HG02678 (cell line): ENCODE measurements around the gene WNT16.
A peak's percentile ranks its signal among the peaks of the same experiment; 100 is the strongest.

Source experiments
- ATAC-seq: cut with Tn5 transposase; IDR thresholded peaks from one replicate; pipeline ENCODE4 v1.9.1; 2021; ENCODE audit warnings: mild to moderate bottlenecking, moderate library complexity; ENCODE audit not compliant: unreplicated experiment

Gene WNT16

DNA sequence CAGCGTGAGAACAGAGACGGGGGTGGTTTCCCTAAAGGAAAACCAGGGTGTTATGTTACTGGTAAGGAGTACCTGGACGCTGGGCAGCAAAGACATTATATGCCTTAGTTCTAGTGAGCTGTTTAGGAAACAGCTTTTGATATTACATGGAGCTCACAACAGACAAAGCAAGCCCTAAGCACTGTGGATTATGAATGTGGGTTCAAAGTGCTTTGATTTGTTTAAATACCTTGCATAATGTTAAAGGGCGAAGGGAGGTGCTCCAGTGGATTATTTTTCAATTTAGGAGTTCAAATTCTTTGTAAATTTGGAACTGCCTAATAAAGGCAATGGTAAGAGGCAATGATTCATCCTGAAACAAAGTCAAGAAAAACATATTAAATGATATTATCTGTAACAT lies 13.8 kb downstream of the WNT16 start:
- no peak for ATAC-seq

DNA sequence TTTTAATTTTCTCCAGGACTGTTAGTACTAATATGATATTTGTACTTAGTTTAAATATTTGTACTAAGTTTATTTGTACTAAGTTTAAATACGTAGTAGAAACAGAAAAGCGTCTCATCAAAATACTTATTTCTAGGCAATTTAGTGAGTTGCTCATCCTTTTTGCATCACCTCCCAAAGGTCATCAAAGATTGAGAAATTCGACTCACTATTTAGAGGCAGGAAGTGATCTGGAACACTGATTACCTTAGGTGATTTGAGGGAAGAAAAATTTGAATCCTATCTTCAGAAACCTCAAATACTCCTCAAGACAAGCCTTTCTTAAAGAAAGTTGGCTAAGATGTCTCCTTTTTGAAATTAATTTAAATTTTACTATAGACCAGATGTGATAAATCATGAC lies 14.5 kb downstream of the WNT16 start:
- no peak for ATAC-seq

DNA sequence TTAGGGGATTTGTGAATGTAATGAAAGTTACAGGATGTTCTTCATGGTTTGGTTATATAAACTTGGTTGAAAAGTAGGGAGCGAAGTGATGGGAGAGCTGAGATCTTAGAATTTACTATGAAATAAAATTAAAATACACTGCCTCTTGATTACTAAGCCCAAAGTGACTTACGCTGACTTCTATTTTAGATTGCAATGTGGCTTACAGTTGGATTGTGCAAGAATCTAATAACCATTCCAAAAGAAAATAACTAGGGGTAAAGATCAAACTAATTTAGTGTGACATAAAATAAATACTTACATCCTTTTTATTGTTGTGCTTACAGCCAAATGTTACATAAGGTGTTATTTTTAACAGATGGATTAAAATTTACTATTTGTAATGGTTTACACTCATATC lies 15.3 kb downstream of the WNT16 start:
- ATAC-seq, result no peak

DNA sequence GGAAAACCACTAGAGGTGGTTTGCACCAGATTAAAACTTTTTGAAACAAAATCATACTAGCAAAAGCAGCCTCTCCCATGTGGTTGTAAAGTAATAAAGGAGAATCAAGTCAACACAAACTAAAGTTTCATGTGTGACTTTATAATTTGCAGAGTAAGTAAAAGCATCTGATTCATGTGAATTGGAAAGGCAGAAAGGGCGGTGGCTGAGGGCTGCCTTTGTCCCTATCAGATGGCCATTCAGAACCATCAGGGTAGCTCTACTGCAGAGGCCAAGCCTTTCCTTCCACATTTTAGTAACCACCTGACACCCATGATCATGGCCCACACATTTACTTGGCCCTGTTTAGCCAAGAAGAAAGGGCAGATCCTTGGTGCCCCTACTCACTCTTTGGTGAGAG lies 15.7 kb downstream of the WNT16 start:
- ATAC-seq, result no peak

DNA sequence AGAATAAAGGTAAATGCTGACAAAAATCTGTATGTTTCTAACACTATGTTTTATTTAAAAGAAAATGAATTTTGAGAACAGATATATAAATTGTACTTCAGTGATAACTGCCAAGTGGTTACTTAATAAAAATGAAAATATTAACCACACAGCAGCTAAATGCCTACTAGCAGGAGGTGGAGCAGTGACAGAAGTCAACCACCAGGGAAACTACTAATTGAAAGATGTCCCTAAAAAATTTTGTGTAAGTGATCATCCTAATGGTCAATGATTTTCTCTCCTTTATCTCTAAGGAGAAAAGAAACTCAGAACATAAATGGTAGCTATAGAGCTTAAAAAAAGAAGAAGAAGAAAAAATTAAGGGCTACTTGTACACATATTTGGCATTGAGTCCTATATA lies 22.9 kb downstream of the WNT16 start:
- no peak for ATAC-seq

DNA sequence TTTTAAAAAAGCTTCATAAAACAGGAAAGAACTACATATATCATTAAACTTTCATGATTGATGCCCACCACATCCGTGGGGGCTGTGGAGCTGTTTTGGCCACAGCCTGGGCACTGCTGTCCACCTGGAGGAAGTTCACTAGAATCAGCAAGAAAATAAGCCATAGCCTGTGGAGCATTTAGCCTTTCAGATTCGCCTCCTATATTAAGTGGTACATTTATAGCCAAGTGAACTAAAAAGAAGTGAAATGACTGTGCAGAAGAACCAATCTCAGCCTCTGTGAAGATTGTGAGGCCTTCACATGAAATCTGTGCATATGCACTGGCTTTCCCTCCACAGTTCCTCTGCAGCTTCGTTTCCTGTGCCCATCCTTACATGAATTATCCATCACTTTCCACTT lies 23.5 kb downstream of the WNT16 start:
- ATAC-seq, result no peak

DNA sequence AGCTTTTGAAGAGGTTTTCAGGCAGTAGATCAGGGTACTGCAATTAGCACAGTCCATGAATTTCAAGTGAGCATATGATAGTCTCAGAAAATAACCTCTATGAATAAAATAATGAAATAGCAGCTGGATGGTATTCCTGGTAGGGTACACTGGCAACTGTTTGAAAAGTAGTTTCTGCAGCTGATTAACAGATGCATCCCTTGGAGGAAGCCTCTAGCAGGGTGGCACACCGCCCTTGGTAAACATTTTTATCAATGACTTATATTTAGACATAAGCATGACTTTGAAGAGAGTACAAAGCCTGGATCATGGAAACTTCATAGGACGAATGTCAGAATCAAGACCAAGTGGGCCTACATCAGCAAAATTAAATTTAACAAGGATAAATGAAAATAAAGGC lies 26.8 kb downstream of the WNT16 start:
- ATAC-seq, result no peak

DNA sequence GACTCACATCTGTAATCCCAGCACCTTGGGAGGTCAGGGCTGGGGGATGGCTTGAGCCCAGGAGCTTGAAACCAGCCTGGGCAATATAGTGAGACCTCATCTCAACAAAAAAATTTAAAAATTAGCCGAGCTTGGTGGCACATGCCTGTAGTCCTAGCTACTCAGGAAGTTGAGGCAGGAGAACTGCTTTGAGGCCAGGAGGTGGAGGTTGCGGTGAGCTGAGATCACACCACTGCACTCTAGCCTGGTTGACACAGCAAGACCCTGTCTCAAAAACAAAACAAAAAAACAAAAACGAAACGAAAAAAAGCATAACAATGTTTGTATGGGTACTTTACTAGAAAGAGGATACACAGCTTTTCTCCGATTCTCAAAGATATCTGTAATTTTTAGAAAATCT lies 31.8 kb downstream of the WNT16 start:
- ATAC-seq, result no peak

DNA sequence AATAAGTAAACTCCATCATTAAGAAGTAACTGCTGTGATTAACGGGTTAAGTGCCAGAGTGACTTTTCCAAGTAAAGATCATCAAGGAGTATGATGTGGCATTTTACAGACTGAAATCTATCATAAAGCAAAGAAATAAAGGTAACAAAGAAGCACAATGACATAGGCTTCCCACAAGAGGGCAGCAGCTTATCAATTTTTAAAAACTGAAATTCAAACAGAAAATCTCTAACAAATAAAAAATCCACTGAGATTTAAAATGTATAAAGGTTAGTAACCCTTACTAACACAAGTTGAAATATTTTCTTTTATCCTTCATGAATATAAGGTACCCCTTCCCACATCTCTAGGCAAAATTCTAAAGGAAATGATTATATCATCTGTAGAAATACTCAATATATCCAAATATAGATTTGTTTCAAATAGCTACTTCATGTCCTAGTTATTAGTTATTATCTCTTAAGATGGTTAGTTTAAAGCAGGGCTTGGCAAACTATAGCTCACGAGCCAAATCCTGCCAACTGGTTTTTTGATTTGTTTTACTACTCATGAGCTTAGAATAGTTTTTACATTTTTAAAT lies 38.1 kb downstream of the WNT16 start:
- no peak for ATAC-seq

DNA sequence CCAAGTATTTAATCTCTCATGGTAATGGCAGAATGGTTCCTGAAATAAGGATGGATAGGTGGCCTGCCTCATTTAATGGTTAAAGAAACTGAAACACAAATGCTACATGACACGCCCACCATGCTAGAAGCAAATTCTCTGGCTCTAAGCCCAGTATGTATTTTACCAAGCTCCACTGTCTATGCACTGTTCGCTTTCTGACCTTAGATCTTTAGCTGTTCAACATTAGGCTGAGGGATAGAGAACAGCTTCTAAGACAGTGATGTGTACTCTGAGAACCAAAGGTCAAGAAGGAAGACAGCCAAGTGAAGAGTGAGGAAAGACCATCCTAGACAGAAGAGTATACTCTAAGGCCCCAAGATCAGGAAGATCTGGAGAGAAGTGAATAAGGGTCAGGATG lies 40.7 kb downstream of the WNT16 start:
- ATAC-seq, result peak; percentile 60

DNA sequence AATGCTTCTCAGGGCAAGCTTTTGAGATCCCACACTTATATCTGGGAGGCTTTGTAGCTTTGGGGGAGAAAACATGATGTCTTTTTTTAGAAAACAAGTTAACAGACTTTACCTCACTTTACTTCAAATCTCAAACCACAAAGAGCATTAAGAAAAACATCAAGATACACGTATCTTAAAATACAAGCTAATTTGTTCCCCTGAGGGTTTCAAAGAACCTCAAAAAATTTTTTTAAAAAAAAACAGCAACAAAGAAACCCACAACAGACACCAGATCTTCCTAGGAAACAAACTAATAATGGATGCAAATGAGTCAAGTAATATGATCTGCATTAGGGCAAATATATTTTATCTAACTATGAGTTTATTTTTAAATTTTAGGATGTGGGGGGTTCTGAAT lies 42.6 kb downstream of the WNT16 start:
- no peak for ATAC-seq

DNA sequence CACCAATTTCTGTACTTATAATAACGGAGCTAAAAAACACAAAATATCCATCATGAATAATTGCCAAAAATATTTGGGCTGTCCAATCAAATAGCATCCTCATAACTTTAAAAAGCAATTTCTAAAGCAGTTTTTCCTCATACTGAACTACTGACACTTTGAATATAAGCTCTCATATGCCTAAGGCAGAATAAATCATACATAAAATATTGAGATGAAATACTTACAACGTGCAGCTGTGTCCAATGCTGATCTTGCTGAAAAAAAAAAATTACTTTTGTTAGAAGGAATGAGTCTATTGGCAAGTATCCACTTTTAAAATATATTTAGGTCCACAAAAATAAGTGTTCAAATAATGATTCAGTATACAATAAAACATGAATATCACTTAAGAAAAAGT lies 43.1 kb downstream of the WNT16 start:
- no peak for ATAC-seq

DNA sequence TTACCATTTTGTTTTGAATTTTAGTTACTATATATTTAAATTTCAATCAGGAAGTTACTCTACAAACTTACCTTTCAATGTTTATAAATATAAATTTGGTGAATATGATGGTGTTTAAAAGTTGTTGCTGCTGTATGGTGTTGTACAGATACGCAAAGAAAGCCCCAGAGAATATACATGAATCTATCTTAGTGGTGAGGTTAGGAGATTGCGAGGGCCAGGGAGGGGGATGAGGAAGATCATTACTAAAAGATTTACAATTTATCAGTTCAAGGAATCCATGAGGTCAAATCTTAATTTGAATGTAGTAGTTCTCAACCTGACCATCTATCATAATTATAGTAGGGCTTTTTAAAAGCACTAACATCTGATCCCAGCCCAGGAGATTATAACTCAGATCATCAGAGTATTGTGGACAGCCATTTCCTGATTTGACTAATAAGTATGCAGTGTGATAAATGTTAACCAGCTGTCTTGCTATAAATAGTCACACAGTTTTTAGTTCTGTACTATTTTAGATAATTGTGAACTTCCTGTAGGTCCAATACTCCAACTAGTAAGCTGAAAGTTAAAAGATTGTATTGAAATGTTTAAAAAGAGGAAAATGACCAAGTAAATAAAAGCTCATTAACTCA lies 43.7 kb downstream of the WNT16 start:
- peak; percentile 88 for ATAC-seq

DNA sequence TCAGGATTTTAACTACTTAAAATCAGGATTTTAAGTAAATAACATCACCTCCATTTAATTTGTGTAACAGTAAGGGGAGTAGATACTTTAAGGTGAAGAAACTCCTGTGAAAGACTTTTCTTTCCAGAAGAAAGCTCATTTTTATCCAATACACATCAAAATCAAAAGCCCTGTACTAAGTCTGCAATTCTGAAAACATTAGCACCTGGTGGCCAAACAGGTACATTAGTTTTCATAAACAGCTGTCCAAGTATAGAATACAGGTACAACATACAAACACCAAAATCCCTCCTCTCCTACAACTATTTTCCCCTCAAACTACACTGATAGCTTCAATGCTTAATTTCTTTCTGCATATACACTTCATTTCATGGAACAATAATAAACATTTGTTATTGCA lies 44.4 kb downstream of the WNT16 start:
- no peak for ATAC-seq

DNA sequence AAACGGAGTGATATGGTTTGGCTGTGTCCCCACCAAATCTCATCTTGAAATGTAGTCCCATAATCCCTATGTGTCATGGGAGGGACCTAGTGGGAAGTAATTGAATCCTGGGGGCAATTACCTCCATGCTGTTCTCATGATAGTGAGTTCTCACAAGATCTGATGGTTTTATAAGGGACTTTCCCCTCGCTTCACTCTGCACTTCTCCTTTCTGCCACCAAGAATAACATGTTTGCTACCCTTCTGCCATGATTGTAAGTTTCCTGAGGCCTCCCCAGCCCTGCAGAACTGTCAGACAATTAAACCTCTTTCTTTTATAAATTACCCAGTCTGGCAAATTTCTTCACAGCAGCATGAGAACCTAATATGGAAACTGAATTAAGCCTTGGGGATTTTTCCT lies 48.2 kb downstream of the WNT16 start:
- no peak for ATAC-seq

DNA sequence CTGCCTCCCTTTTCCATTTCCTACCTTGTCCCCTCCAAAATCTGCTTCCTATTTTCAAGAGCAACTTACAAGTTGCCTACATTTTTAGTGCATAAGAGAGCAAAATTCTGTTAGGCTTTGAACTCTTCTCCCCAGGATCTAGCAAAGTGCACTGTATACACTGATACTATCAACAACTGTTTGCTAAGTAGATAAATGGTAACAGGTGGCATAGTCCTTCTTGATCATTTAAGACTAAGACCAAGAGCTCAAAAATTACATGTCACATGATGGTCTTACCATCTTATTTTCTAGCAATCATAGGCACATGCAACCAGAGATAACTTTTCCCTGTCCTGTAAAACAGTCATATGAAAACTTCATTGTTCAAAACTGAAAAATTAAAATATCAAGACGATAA lies 51.1 kb downstream of the WNT16 start:
- ATAC-seq, result no peak

DNA sequence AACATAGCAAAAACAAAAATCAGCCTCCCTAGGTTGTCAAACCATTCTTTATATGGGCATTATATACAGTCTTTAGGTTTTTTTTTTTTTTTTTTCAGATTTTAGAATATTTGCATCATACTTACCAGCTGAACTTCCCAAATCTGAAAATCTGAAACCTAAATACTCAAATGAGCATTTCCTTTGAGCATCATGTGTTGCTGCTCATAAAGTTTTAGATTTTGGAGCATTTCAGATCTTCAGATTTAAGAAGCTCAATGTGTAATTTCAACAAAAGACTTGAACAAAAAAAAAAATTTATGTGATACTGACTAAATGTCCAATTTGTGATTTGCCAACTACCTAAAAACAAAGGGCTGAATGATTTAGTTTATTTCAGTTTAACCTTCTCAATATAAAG lies 53.7 kb downstream of the WNT16 start:
- no peak for ATAC-seq

DNA sequence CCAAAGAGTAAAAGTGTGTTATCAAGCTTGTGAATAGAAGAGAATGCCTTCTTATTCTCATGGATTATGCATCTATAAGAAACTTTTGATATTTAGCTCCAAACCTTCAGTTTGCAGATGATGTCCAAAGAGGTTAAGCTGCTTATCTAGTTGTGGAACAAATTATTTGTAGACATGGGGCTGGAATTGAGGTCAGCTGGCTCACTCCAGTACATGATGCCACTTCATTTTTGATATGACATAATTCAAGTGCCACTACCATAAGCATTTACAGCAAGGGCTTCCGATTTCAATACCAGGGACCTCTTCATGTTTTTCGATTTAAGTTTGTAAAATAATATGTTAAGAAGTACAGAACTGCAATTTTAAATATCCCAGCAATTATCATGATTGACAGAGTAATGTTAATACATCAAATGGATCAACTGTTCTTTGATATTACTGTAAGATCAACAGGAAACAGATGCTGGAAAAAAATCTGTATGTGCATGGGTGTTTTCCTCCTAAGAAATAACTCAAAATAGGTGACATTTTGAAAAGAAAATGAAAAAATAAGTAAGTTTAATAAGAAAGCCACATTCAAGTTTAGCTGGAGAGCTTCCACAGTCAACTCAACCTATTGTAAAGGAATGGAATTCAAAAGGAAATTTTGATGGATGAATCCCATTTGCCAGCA lies 54.6 kb downstream of the WNT16 start:
- no peak for ATAC-seq

DNA sequence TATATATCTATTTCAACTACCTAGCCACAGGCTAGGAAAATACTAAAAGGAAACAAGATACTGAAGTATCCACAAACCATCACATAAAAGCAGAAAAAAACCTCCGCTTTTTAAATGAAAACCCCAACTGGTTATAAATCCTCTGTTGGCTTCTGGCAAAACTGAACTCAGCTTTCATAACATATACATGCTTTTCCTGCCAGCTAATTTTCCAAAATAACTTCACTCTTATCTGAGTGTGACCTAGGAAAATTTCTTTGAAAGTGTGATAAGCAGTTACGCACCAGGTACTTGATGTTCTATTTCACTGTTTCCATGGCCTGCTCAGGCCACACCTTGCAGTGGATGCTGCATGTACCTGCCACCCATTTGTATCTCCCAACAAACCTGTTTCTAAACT lies 55.5 kb downstream of the WNT16 start:
- ATAC-seq, result no peak

DNA sequence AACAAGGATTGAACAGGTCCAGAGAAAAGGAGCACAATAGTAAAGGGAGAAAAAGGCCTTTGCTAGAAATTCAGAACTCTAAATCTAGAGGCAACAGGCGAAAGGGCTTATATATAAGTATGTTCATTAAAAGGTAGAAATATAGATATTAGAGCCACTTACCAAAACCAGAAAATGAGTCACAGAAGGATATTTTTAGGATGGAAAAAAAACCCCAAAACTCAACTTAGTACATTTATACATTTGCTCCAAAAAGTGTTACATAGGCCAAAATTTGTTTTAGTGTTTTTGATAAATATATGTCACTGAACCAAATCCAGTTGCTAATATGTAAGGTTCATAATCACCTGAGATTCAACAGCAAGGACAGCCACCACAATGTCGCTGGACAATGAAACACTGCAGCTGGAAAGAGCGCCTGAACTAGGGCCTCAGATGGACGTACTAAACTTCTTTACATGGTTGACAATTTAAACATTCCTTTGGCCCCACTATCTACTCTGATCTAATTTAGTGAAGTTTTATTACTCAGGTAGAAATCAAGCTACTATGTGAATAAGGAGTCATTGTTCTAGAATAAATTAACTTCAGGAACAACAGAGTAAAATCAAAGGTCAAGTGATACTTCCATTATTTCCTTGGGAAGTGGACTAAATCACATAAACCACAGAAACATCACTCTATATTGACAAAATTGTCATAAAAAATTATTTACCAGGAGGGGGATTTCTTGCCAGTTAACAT lies 56.4 kb downstream of the WNT16 start:
- no peak for ATAC-seq

DNA sequence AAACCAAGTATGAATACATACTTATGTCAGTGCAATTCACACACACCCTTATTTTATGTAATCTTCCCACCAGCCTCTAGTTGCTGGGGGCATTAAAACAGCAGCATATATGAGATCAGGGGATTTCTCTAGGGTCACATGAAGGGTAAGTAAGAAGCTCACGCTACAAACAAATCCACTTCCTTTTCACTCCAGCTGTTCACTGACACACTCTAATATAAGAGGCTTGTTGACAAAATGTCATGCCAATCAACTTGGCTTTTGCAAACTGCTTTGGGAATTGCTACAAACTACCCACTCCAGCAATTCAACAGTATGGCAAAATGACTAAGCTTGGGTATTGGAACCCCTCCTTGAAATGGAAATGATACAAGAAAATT lies 57.0 kb downstream of the WNT16 start:
- ATAC-seq, result peak; percentile 95

DNA sequence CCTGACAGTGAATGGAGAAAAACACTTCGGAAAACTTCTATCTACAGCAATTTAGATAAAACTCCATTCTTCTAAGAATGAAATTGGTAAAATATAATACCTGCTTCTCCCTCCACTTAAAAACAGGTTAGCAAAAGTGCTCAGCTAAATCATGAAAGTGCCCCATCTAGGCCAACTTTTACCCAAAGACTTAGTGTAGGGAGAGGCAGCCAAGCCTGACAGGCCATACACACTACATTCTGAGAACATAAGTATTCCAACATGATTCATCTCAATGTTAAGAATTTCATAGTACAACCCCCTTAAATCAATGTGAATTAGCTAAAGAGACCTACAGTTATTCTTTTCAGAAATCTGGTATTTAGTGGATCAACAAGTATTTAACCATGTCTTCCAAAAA lies 60.1 kb downstream of the WNT16 start:
- ATAC-seq, result no peak
